CD14-positive monocyte (primary cell): ENCODE measurements around the gene MRTFA. TPM values are rescaled to one million over a fixed set of nuclear protein-coding genes. Genes with fewer than 3 reads are reported as not detected.

Experiments used
- DNase-seq, 3 donors: peaks; one replicate each; pipeline ENCODE4 v3.0.0-alpha.2; 2011 to 2022
- H2AFZ ChIP-seq: 2 replicates; pipeline ENCODE4 v1.6.0; 2012; ENCODE audit warnings: mild to moderate bottlenecking, low read depth, low read length, inconsistent platforms; ENCODE audit not compliant: insufficient read depth, poor library complexity, severe bottlenecking
- H3K27ac ChIP-seq, 2 donors: 1 replicate in 1 of 2; 2 replicates in 1 of 2; pipeline ENCODE4 v1.5.1; 2012 to 2013; ENCODE audit warnings: low read length in 2 of 2, control low read depth in 1 of 2, inconsistent platforms in 1 of 2, low read depth in 1 of 2, mild to moderate bottlenecking in 1 of 2
- H3K27me3 ChIP-seq, 2 donors: one replicate each; pipeline versions ENCODE4 v1.6.0 to v1.6.1; 2011 to 2013; ENCODE audit warnings: low read length in 2 of 2; ENCODE audit not compliant: control insufficient read depth in 2 of 2, insufficient read depth in 2 of 2
- H3K36me3 ChIP-seq, 2 donors: replicated peaks in 1 of 2; 1 replicate in 1 of 2; 2 replicates in 1 of 2; pipeline versions ENCODE4 v1.5.1 to v1.6.1; 2012 to 2013; ENCODE audit warnings: low read length in 2 of 2, control low read depth in 1 of 2, inconsistent platforms in 1 of 2, mild to moderate bottlenecking in 1 of 2; ENCODE audit not compliant: insufficient read depth in 2 of 2, control insufficient read depth in 1 of 2
- H3K4me1 ChIP-seq, 2 donors: 1 replicate in 1 of 2; 2 replicates in 1 of 2; pipeline versions ENCODE4 v1.5.1 to v1.6.1; 2012 to 2013; ENCODE audit warnings: low read length in 2 of 2, control low read depth in 1 of 2, inconsistent platforms in 1 of 2, mild to moderate bottlenecking in 1 of 2, moderate library complexity in 1 of 2; ENCODE audit not compliant: insufficient read depth in 2 of 2, control insufficient read depth in 1 of 2
- H3K4me2 ChIP-seq: replicated peaks from 2 replicates; pipeline ENCODE3; 2012; ENCODE audit warnings: low read length, moderate library complexity, mild to moderate bottlenecking; ENCODE audit not compliant: poor library complexity, severe bottlenecking; ENCODE audit errors: extremely low read depth
- H3K4me3 ChIP-seq, 3 experiments: fragments of 200-600 bp in 1 of 3; sonication (generic) in 1 of 3; replicated peaks in 1 of 3; 1 replicate in 2 of 3; 2 replicates in 1 of 3; pipeline ENCODE4 v1.5.1; 2011 to 2013; ENCODE audit warnings: low read length in 3 of 3, mild to moderate bottlenecking in 3 of 3, control low read depth in 2 of 3, low read depth in 2 of 3, inconsistent platforms in 1 of 3, moderate library complexity in 1 of 3
- H3K79me2 ChIP-seq: 2 replicates; pipeline ENCODE4 v1.6.0; 2012; ENCODE audit warnings: mild to moderate bottlenecking, control low read depth, inconsistent platforms, low read length, moderate library complexity; ENCODE audit not compliant: insufficient read depth
- H3K9ac ChIP-seq: 2 replicates; pipeline ENCODE4 v1.6.0; 2017; ENCODE audit warnings: low read length, mild to moderate bottlenecking; ENCODE audit not compliant: insufficient read depth, poor library complexity, severe bottlenecking
- H3K9me3 ChIP-seq, 2 donors: replicated peaks in 1 of 2; 1 replicate in 1 of 2; 2 replicates in 1 of 2; pipeline versions ENCODE4 v1.5.1 to v1.6.1; 2012 to 2013; ENCODE audit warnings: low read length in 2 of 2, control low read depth in 1 of 2; ENCODE audit not compliant: control insufficient read depth in 1 of 2, insufficient read depth in 1 of 2
- H4K20me1 ChIP-seq: 2 replicates; pipeline ENCODE4 v1.6.0; 2012; ENCODE audit warnings: mild to moderate bottlenecking, low read length, control low read depth, moderate library complexity; ENCODE audit not compliant: insufficient read depth
- H3K27ac Mint-ChIP-seq, 7 donors: one replicate each; pipeline ENCODE4 v1.8.0; 2020; ENCODE audit warnings: mild to moderate bottlenecking in 7 of 7, mixed read lengths in 7 of 7, moderate library complexity in 6 of 7, inconsistent platforms in 2 of 7
- H3K27me3 Mint-ChIP-seq, 3 donors: one replicate each; pipeline ENCODE4 v1.8.0; 2021 to 2022; ENCODE audit warnings: low read depth in 3 of 3, mild to moderate bottlenecking in 3 of 3, mixed read lengths in 3 of 3, moderate library complexity in 3 of 3, inconsistent platforms in 1 of 3
- H3K36me3 Mint-ChIP-seq, 2 donors: one replicate each; pipeline ENCODE4 v1.8.0; 2020; ENCODE audit warnings: mixed read lengths in 2 of 2, inconsistent platforms in 1 of 2, mild to moderate bottlenecking in 1 of 2
- H3K4me1 Mint-ChIP-seq: one replicate; pipeline ENCODE4 v1.8.0; 2020; ENCODE audit warnings: mild to moderate bottlenecking, mixed read lengths
- H3K4me3 Mint-ChIP-seq, 2 donors: one replicate each; pipeline ENCODE4 v1.8.0; 2020; ENCODE audit warnings: mild to moderate bottlenecking in 2 of 2, mixed read lengths in 2 of 2, moderate library complexity in 1 of 2
- H3K9me3 Mint-ChIP-seq, 7 donors: one replicate each; pipeline ENCODE4 v1.8.0; 2020 to 2022; ENCODE audit warnings: mixed read lengths in 7 of 7, mild to moderate bottlenecking in 6 of 7, moderate library complexity in 6 of 7, inconsistent platforms in 2 of 7
- WGBS: methylation state at CpG from one replicate; pipeline ENCODE4 v1.1.5; 2013; ENCODE audit warnings: missing lambda C conversion rate; ENCODE audit not compliant: insufficient coverage; 5-methylcytosine and 5-hydroxymethylcytosine counted together
- intact Hi-C, 2 donors: fragments of 100-400 bp; cut with micrococcal nuclease; formaldehyde crosslinking; loops; one replicate each; pipeline versions ENCODE4 v1.15.0 to v1.15.1; 2023
- polyA plus RNA-seq, 3 donors: library from polyadenylated mRNA; depleted of rRNA in 1 of 3; unstranded in 2 of 3; stranded (reverse) in 1 of 3; fragments of 300-500 nt in 2 of 3; fragments of >200 nt in 1 of 3; fragmentation: Illumina TruSeq in 2 of 3; gene quantifications; 1 replicate in 2 of 3; 2 replicates in 1 of 3; pipeline ENCODE4 v1.2.3, GENCODE V29; 2012 to 2021
- TF ChIP-seq, protein P1 (sequence below): fragments of 200-600 bp; IDR thresholded peaks from one replicate; pipeline ENCODE4 v1.8.0; 2022; ENCODE audit warnings: antibody characterized with exemption, mild to moderate bottlenecking

The MRTFA gene
- polyA plus RNA-seq, 3 donors: 14.1 to 33.8 (median 18.9) TPM

DNA sequence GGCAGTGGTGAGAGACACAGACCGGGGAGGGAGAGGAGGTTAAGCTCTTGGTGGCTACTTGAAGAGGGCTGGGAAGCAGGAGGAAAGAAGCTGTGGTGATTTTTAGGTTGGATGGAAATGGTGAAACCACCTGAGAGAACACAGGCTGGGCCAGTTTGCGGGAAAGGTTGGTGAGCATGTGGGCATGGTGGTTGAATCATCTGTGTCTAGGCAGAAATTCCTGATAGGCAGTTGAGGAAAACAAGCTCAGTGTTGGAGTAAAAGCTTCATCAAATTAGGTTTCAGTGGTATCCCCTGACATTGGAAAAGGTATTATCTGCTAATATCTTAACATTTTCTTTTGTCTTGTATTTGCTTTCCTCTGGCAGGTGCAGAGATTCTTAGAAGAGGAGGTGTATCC, 270.5 kb downstream of the MRTFA start:
- no peak overlapping the region for H3K4me3 ChIP-seq
- TF ChIP-seq, protein P1, sequence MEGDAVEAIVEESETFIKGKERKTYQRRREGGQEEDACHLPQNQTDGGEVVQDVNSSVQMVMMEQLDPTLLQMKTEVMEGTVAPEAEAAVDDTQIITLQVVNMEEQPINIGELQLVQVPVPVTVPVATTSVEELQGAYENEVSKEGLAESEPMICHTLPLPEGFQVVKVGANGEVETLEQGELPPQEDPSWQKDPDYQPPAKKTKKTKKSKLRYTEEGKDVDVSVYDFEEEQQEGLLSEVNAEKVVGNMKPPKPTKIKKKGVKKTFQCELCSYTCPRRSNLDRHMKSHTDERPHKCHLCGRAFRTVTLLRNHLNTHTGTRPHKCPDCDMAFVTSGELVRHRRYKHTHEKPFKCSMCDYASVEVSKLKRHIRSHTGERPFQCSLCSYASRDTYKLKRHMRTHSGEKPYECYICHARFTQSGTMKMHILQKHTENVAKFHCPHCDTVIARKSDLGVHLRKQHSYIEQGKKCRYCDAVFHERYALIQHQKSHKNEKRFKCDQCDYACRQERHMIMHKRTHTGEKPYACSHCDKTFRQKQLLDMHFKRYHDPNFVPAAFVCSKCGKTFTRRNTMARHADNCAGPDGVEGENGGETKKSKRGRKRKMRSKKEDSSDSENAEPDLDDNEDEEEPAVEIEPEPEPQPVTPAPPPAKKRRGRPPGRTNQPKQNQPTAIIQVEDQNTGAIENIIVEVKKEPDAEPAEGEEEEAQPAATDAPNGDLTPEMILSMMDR: no peak
- H4K20me1 ChIP-seq: no peaks in the 10 kb centered on the region
- intact Hi-C loops: no loop called here
- Mint-ChIP-seq H3K27me3 (no peaks in the 10 kb centered on the region), H3K27ac (peak overlapping the region in 3 of 7 donors; percentile 15 to 63 (median 31)), H3K4me3 (no peak overlapping the region), H3K4me1 (peaks cover 11% of the 10 kb centered on the region), H3K36me3 (peaks cover 69 to 75% of the 10 kb centered on the region in 2 donors), H3K9me3 (no peaks in the 10 kb centered on the region)
- H3K9me3 ChIP-seq: no peaks in the 10 kb centered on the region
- no peak overlapping the region for H3K9ac ChIP-seq
- H3K4me1 ChIP-seq: peaks cover 2 to 9% of the 10 kb centered on the region in 2 donors
- WGBS: 100% methylated on average over 2 of the region's 2 CpGs
- H3K27ac ChIP-seq: no peak overlapping the region
- no peak overlapping the region for H3K4me2 ChIP-seq
- H3K27me3 ChIP-seq: no peaks in the 10 kb centered on the region
- H2AFZ ChIP-seq: no peak overlapping the region
- H3K36me3 ChIP-seq: peaks cover 68 to 75% of the 10 kb centered on the region in 2 donors
- DNase-seq: no peak
- H3K79me2 ChIP-seq: peaks cover 8% of the 10 kb centered on the region

DNA sequence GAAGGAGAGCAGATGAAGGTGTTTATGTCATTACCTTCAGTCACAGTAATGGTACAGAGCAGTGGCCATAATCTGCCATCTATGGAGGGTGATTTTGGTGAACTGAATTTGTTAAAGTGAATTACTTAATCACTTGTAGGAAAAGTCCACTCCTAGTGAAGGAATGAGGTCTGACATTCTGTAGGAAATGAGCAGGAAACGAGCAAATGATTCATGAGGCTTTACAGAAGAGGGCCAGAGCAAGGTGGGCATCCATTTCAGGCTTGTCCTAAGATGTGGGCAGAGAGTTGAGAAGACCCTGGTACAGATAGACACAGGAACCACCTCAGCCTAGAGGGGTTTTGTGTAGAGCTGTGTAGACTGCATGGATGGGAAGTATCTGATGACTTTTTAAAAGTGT, 272.1 kb downstream of the MRTFA start:
- DNase-seq: no peak
- Histone ChIP-seq H3K27ac (no peak overlapping the region), H3K9me3 (no peaks in the 10 kb centered on the region), H3K4me2 (no peak overlapping the region), H3K9ac (no peak overlapping the region), H3K4me1 (no peaks in the 10 kb centered on the region), H3K4me3 (no peak overlapping the region), H3K79me2 (no peaks in the 10 kb centered on the region), H3K27me3 (no peaks in the 10 kb centered on the region), H2AFZ (no peak overlapping the region), H4K20me1 (no peaks in the 10 kb centered on the region), H3K36me3 (peaks cover 84 to 92% of the 10 kb centered on the region in 2 donors)
- no peaks in the 10 kb centered on the region for H3K9me3 Mint-ChIP-seq
- intact Hi-C loops: no loop called here
- WGBS: 80% methylated on average over 1 of the region's 1 CpG
- TF ChIP-seq, protein P1: no peak
- no peak overlapping the region for H3K27ac Mint-ChIP-seq
- H3K36me3 Mint-ChIP-seq: peaks cover 84 to 92% of the 10 kb centered on the region in 2 donors
- peaks cover 0 to 2% (median 0%) of the 10 kb centered on the region in 3 donors for H3K27me3 Mint-ChIP-seq
- H3K4me3 Mint-ChIP-seq: no peak overlapping the region
- H3K4me1 Mint-ChIP-seq: peaks cover 9% of the 10 kb centered on the region
